ENCODE results near the gene TAF1. TPM values are rescaled to one million over a fixed set of nuclear protein-coding genes. Genes with fewer than 3 reads are reported as not detected.

TAF1 gene
- total RNA-seq, 1 donor, result 31.1 TPM

DNA sequence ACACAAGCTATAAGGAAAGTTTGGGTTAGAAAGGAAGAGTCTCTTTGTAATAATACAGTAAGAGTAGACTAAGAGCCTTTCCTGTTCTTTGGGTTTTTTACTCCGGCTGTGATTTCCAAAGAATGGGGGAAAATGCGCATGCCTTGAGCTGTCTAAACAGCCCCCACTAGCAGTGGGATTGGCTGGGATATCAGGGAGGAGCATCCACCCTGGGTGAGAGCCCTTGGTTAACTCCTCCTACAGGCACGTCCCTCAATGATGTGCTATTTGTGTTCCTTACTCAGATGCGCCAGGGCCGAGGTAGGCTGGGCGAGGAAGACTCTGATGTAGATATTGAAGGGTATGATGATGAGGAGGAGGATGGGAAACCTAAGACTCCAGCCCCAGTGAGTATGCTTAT is 92.7 kb downstream of the TAF1 start:
- Histone ChIP-seq H3K4me2 (ENCODE audit: insufficient read depth, low read length) (no peak overlapping the region), H3K27me3 (ENCODE audit: insufficient read depth, low read length) (no peaks in the 10 kb centered on the region), H3K9me3 (ENCODE audit: low read depth, low read length) (no peaks in the 10 kb centered on the region), H3K4me3 (ENCODE audit: insufficient read depth, low read length) (no peak overlapping the region), H3K79me2 (ENCODE audit: insufficient read depth, low read length) (no peaks in the 10 kb centered on the region), H2AFZ (ENCODE audit: low read length) (no peak overlapping the region), H4K20me1 (ENCODE audit: insufficient read depth, low read length) (no peaks in the 10 kb centered on the region), H3K4me1 (ENCODE audit: insufficient read depth, low read length) (no peaks in the 10 kb centered on the region), H3K27ac (ENCODE audit: low read depth, low read length) (no peak overlapping the region), H3K36me3 (ENCODE audit: insufficient read depth, low read length) (peaks cover 62% of the 10 kb centered on the region)
- DNase-seq (ENCODE audit: insufficient read length, low spot score, missing footprints), result no peak
- TF ChIP-seq, protein P1, sequence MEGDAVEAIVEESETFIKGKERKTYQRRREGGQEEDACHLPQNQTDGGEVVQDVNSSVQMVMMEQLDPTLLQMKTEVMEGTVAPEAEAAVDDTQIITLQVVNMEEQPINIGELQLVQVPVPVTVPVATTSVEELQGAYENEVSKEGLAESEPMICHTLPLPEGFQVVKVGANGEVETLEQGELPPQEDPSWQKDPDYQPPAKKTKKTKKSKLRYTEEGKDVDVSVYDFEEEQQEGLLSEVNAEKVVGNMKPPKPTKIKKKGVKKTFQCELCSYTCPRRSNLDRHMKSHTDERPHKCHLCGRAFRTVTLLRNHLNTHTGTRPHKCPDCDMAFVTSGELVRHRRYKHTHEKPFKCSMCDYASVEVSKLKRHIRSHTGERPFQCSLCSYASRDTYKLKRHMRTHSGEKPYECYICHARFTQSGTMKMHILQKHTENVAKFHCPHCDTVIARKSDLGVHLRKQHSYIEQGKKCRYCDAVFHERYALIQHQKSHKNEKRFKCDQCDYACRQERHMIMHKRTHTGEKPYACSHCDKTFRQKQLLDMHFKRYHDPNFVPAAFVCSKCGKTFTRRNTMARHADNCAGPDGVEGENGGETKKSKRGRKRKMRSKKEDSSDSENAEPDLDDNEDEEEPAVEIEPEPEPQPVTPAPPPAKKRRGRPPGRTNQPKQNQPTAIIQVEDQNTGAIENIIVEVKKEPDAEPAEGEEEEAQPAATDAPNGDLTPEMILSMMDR (IDR thresholded peaks at IDR 0.05; ENCODE audit: extremely low read depth, low read depth, low read length), result no peak

DNA sequence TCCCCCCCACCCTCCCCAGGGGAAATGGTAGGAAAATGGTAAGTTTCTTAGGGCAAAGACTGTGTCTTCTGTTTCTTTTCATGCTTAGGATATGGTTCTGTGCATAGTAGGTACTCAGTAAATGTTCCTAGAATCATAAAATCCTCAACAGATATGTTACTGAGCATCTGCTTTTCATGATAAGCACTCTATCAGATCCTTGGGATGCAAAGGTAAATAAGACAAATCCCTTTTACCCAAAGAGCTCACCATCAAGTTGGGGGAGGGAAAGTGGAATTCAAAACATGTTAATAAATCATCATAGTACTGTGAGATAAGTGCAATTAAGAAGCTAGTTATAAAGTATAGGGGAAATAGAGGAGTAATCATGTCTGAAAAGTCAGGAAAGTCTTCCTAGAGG is 98.8 kb downstream of the TAF1 start:
- no peak overlapping the region for H3K27ac ChIP-seq (ENCODE audit: low read depth, low read length)
- H3K27me3 ChIP-seq (ENCODE audit: insufficient read depth, low read length), result no peaks in the 10 kb centered on the region
- peaks cover 32% of the 10 kb centered on the region for H3K36me3 ChIP-seq (ENCODE audit: insufficient read depth, low read length)
- no peak overlapping the region for H2AFZ ChIP-seq (ENCODE audit: low read length)
- no peak overlapping the region for H3K4me2 ChIP-seq (ENCODE audit: insufficient read depth, low read length)
- DNase-seq (ENCODE audit: insufficient read length, low spot score, missing footprints), result no peak
- TF ChIP-seq, protein P1 (IDR thresholded peaks at IDR 0.05; ENCODE audit: extremely low read depth, low read depth, low read length), result no peak
- H3K9me3 ChIP-seq (ENCODE audit: low read depth, low read length), result no peaks in the 10 kb centered on the region
- no peaks in the 10 kb centered on the region for H4K20me1 ChIP-seq (ENCODE audit: insufficient read depth, low read length)
- no peaks in the 10 kb centered on the region for H3K79me2 ChIP-seq (ENCODE audit: insufficient read depth, low read length)
- H3K4me3 ChIP-seq (ENCODE audit: insufficient read depth, low read length), result no peak overlapping the region
- H3K4me1 ChIP-seq (ENCODE audit: insufficient read depth, low read length), result no peaks in the 10 kb centered on the region

DNA sequence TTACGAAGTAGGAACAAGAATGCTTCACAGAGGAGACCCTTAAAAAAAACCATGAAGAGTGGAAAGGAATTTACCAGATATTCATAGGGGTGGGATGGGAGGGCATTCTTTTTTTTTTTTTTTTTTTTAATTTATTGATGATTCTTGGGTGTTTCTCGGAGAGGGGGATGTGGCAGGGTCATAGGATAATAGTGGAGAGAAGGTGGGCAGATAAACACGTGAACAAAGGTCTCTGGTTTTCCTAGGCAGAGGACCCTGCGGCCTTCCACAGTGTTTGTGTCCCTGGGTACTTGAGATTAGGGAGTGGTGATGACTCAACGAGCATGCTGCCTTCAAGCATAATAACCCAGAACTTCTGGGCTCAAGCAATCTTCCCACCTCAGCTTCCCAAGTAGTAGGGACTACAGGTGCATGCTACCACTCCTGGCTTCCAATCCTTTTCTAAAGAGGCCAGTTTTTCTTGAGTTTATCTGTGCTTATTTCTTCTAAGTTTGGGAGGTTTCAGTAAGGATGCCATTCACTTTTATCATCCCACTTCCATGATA is 100.9 kb downstream of the TAF1 start:
- Histone ChIP-seq H3K36me3 (ENCODE audit: insufficient read depth, low read length) (peaks cover 16% of the 10 kb centered on the region), H3K79me2 (ENCODE audit: insufficient read depth, low read length) (no peaks in the 10 kb centered on the region), H3K4me1 (ENCODE audit: insufficient read depth, low read length) (no peaks in the 10 kb centered on the region), H3K9me3 (ENCODE audit: low read depth, low read length) (no peaks in the 10 kb centered on the region), H3K27me3 (ENCODE audit: insufficient read depth, low read length) (no peaks in the 10 kb centered on the region), H3K4me3 (ENCODE audit: insufficient read depth, low read length) (no peak overlapping the region), H2AFZ (ENCODE audit: low read length) (no peak overlapping the region), H3K4me2 (ENCODE audit: insufficient read depth, low read length) (no peak overlapping the region), H4K20me1 (ENCODE audit: insufficient read depth, low read length) (no peaks in the 10 kb centered on the region), H3K27ac (ENCODE audit: low read depth, low read length) (no peak overlapping the region)
- DNase-seq (ENCODE audit: insufficient read length, low spot score, missing footprints), result no peak
- TF ChIP-seq, protein P1 (IDR thresholded peaks at IDR 0.05; ENCODE audit: extremely low read depth, low read depth, low read length), result no peak

DNA sequence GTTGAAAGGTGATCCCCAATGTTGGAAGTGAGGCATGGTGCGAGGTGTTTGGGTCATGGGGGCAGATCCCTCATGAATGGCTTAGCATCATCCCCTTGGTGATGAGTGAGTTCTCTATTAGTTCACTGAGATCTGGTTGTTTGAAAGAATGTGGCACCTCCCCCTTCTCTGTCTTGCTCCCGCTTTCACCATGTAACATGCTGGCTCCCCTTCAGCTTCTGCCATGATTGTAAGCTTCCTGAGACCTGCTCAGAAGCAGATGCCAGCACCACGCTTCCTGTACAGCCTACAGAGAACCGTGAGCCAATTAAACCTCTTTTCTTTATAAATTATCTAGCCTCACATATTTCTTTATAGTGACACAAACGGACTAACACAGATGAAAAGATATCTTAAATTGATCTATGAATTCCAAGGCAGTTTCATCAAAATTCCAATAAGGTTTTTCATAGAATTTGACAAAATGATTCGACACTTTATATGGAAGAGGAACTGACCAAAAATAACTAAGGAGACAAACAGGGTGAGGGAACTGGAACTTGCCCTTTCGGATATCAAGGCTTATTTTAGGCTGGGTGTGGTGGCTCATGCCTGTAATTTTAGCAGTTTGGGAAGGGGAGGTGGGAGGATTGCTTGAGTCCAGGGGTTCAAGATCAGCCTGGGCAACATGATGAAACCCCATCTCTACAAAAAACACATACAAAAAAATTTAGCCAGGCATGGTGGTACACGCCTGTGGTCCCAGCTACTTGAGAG is 109.8 kb downstream of the TAF1 start:
- Histone ChIP-seq H4K20me1 (ENCODE audit: insufficient read depth, low read length) (no peaks in the 10 kb centered on the region), H3K36me3 (ENCODE audit: insufficient read depth, low read length) (no peaks in the 10 kb centered on the region), H3K27ac (ENCODE audit: low read depth, low read length) (no peak overlapping the region), H2AFZ (ENCODE audit: low read length) (no peak overlapping the region), H3K4me2 (ENCODE audit: insufficient read depth, low read length) (no peak overlapping the region), H3K79me2 (ENCODE audit: insufficient read depth, low read length) (no peaks in the 10 kb centered on the region), H3K9me3 (ENCODE audit: low read depth, low read length) (no peaks in the 10 kb centered on the region), H3K27me3 (ENCODE audit: insufficient read depth, low read length) (no peaks in the 10 kb centered on the region), H3K4me1 (ENCODE audit: insufficient read depth, low read length) (no peaks in the 10 kb centered on the region), H3K4me3 (ENCODE audit: insufficient read depth, low read length) (no peak overlapping the region)
- TF ChIP-seq, protein P1 (IDR thresholded peaks at IDR 0.05; ENCODE audit: extremely low read depth, low read depth, low read length), result no peak
- peak; percentile 37 for DNase-seq (ENCODE audit: insufficient read length, low spot score, missing footprints)

Measured in osteoblast (primary cell).